Measurements from ENCODE around the gene LGALS7.

Gene LGALS7

DNA sequence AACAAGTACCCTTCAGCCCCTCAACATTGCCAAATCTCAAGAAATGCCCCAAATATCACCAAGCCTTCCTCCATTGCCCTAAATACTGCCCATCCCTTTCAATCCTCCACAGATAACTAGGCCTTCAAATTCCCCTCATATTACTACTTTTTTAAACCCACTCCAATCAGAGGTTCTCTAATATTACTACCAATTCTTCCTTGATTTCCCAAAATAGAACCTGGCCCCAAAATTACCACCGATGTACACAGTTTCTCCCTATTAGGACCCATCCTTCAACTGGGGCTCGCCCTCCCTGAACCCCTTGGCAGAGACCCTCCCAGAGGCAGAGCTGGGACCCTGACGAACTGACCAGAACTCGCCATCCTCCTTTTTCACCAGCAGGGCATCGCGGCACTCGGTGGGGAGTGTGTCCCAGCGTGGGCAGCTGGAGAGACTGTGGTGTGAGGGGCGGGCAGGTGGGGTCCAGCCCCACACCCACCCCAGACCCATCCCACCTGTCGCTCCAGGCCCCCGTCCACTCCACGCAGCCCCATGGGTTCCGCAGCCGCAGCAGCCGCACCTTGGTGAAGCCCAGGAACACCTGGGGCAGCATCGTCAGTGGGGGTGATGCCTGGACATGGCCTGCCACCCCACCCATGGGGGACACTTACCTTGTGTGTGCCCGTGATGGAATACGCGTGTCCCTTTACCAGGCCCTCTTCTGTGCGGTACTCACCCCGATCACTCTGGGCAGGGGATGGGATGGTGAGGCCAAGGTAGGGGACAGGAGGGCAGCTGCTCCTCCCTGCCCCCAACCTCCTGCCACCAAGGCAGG, 35.2 kb downstream of the LGALS7 start:
- DNase-seq = no peak

DNA sequence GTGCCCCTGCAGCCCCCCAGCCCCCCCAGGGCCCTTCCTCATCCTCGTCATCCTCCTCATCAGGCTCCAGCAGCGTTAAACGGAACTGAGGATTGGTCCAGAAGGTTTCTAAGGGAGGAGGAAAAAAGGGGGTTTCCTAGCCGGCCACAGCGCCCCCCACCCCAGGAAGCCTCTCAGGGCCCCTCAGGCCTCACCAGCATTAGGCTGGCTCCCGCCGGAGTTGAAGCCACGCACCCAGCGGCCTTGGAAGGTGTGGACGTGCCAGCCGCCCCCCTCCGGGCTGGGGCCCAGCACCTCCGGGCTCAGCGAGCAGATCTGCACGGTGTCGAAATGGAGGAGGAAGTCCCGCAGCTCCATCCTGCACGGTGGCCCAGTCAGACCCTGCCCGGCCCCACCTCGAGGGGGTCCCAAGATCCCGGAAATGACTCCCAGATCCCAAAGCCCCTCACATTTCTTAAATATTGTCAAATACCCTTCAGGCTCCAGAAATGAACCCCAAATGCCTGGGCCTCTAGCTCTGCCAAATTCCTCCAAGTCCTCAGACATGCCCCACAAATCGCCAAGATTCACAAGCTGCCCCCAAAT, 35.9 kb downstream of the LGALS7 start:
- no peak for DNase-seq

DNA sequence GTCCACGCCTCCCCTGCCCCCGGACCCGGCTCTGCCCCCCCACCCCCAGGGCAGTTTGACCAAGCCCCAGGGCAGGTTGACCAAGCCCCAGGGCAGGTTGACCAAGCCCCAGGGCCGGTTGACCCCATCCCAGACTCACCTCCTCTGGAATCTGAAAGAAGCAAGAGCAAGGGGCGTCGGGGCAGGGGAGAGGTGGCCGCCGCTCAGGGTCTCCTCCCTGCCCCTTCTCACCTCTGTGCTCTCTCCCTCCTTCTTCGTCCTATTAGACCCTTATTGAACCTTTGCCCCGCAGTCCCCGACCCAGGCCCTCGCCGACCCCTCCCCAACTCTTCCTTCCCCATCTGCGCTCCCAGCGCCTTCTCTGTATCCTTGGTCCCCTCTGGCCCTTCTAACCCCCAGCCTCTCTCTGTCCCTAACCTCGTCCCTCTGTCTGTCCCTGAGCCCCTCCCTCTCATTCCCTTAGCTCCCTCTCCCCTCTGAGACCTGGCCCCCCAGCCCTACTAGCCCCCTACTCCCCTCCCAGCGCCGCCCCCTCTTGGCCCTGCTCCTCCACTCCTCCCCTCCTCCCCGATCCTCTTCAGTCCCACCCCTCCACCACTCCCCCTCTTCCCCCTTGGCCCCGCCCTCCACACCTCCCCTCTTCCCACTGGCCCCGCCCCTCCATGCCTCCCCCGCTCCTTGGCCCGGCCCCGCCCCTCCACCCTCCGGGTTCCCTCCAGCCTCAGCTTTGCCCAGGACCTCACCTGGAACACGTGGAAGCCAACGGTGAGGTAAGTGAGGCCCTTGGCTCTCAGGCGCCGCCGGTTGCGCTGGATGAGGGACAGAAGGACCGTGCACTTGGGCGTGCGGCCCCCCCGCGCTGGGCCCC, 36.7 kb downstream of the LGALS7 start:
- peak; percentile 53 for DNase-seq

DNA sequence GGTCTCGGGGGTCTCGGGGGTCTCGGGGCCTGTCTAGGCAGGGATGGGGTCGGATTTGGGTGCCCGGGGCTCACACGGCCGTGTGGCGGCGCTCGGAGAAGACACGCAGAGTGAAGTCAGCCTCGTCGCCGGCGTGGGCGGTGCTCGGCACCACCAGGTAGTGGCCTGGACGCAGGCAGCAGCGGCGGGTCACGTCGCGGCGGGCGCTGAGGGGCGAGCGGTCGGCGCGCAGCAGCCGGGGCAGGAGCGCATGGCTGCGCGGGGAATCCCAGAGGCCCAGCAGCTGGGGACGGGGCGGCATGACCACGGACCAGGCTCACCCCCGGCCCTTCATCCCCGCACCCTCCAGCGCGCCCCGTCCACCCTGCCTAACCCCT, 37.3 kb downstream of the LGALS7 start:
- DNase-seq = peak; percentile 28

DNA sequence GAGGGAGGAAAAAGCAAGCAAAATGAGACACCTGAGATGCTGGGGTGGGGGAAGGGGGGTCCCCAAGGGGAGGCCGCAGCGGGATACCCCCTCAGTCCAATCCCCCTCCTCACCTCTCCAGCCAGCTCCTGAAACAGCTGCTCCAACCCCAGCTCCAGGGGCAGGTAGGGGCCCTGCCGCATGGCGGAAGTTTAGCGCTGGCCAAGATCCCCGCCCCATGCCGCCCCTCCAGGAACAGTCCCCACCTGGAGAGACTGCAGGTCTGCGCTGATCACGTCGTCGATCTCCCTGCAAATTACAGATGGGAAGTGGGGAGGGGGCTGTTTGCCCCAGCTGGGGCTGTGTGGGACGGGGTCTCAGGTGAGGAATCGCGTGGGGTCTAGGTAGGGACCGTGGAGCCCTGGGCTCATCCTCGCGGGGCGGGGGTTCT, 38.0 kb downstream of the LGALS7 start:
- DNase-seq = no peak

- peak; percentile 59 for DNase-seq
Observed at GRCh38 chr19:38734426-38735256, 38.7 kb downstream of the LGALS7 start.

- no peak for DNase-seq
Observed at GRCh38 chr19:38734176-38734425, 39.2 kb downstream of the LGALS7 start.

- no peak for DNase-seq
Observed at GRCh38 chr19:38733493-38734175, 39.7 kb downstream of the LGALS7 start.

GRCh38 chr19:38733241-38733492, 40.1 kb downstream of the LGALS7 start:
- no peak for DNase-seq

GRCh38 chr19:38731654-38732301, 41.5 kb downstream of the LGALS7 start:
- no peak for DNase-seq

DNA sequence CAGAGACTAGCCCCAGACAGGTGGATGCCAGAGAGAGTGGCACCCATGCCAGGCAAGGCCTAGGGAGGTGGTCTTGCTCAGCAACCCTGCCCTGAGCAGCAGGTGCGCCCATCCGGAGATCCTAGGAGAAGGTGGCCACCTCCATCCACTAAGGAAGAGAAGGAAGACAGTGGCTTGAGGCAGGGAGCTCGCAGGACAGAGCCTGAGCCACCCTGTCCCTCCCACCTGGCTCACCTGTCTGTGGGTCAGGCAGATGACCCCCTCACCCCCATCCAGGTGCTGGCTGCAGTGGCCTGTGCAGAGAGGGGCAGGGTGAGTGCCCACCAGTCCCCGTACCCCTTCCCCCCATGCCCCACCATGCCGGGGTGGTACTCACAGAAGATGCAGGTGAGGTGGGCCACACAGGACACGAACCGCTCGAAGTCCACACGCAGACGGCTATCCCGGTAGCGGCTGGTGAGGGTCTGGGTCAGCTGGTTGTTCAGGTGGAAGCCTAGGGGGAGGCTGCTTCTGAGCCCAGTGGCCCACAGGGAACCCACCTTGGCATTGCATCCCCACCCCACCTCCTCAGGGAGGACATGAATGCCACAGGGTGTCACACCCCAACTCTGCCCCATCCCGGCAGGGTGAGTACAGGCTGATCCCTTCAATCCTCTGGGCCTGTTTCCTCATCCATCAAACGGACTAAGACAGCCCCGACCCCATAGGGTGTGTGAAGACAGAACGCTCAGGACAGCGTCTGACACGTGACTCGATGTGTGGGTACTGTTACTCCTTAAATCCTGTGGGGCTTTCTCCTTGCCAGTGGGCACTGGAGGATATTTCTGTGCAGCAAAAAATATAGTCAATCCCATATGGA, 42.4 kb downstream of the LGALS7 start:
- no peak for DNase-seq

GRCh38 chr19:38730470-38730730, 42.9 kb downstream of the LGALS7 start:
- no peak for DNase-seq

- DNase-seq = peak; percentile 82
Observed at GRCh38 chr19:38729653-38730469, 43.5 kb downstream of the LGALS7 start.

- DNase-seq = no peak
Observed at GRCh38 chr19:38728752-38729541, 44.4 kb downstream of the LGALS7 start.

DNA sequence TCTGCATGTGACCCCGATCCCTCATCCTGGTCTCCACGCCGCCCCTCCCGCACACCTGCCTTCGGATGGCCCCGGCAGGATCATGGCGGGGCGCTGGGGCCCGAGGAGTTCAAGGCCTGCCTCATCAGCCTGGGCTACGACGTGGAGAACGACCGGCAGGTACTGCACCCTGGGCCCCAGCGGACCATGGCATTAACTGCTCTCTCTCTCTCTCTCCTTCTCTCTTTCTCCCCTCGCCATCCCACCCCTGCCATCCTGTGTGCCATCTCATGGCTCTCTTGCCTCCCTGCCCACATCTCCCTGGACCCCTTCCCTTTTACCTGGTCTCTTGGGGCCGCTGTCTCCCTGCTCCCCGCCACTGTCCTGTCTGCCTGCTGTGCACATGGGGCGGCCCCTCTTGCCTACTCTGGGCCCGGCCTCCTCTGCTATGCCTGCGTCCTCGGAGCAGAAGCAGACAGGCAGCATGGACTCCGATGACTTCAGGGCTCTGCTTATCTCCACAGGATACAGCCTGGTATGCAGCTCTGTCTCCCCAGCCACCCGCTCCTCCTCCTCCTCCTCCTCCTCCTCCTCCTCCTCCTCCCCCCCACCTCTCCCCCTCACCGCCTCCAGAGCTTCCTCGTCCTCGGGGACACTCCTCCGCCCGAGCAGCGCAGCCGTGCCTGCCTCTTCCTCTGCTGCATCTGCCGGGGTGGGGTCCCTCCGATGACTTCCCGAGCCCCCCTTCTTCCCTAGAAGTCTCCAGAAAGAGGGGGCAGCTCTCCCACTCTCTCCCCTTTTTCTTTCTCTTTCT, 45.3 kb downstream of the LGALS7 start:
- no peak for DNase-seq

DNA sequence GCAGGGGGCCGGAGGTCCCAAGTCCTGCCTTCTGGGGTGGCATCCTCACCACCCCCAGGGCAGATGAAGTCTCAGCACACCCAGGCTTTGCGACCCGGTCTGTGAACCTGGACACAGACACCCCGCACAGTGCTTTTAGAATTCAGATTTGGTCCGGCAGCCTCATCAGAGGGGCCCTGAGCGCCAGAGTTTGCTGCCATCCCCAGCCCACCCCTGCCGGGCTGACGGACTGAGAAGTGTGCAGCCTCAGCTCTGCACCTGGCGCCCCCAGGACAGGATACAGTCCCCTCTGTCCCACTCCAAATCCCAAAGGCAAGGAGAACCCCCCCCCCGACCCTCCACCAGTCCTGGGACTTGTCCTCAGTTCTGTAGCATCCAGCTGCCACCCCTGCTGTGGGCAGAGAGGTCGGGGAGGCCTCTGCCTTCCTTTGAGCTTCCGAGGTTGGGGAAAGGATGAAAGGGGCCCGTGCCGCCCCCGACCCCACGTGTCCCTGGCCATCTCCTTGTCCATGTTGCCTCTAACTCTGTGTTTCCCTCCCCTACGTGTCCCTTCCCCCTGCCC, 45.9 kb downstream of the LGALS7 start:
- DNase-seq = no peak

DNA sequence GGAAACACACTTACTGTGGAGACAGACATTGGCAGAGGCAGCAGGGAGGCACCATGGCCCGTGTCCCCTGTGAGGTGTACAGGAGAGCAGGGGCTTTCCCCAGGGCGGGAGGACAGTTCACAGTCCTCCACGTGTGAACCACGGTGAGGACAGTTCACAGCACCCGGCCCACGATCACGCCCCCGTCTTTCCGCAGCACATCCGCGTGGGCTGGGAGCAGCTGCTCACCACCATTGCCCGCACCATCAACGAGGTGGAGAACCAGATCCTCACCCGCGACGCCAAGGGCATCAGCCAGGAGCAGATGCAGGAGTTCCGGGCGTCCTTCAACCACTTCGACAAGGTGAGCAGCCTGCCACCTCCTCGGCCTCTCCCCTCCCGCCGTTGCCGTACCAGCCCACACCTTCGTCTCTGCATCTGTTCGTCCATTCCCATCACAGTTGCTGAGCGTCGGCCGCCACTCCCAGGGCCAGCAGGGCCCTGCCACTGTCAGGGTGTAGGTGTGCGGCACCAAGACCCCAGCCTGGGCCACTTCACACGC, 46.5 kb downstream of the LGALS7 start:
- no peak for DNase-seq

DNA sequence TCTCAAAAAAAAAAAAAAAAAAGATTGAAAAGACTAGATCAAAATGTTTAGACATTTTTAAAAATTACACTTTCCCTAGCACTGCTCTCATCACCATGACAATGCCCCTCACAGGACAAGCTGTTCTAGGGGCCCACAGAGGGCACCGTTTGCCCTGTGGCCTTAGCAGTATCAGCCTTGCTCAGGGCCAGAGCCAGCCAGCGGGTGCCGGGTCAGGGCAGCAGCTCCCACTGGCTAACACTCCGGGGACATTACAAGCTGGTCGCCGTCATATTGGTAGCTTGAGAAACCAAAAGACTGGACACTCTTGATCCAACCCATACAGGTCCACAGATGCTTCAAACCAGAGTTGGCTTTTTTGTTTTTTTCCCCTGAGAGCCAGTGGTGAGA, 47.0 kb downstream of the LGALS7 start:
- DNase-seq = no peak
